ENCODE data around the gene ULK4. TPM values are rescaled to one million over a fixed set of nuclear protein-coding genes. Genes with fewer than 3 reads are reported as not detected.
"Not testable (repeated sequence)": the region's sequence is repeated elsewhere in the genome, so short reads cannot be mapped to it uniquely, and the experiment has no call there.

Gene ULK4
- total and polyA plus RNA-seq, 9 of the 15 experiments (the other 6 are each of a cell fraction or from before 2014, with no cell fraction given): 3.0 to 5.9 (median 3.5) TPM

DNA sequence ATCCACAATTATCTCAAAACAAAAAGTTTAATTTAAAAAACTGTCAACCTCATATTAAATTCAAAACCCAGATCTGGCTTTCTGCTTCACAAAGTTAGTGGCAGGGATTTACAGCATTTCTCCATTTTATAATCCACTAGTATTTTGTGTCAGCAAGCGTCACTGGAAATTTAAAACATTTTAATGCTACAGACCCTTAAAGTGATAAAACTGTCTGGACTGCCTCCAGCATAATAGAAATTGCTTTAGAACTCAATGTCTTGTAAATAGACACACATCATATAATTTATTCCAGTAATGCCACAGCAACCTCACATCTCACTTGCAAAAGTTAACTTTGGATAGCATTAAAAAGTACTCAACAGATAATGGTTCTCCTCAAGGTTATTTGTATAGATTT lies 116.1 kb downstream of the ULK4 start (continued):
- TF ChIP-seq ZNF41 (CRISPR knock-in tag; conservative IDR thresholded peaks at IDR 0.05): no peak

DNA sequence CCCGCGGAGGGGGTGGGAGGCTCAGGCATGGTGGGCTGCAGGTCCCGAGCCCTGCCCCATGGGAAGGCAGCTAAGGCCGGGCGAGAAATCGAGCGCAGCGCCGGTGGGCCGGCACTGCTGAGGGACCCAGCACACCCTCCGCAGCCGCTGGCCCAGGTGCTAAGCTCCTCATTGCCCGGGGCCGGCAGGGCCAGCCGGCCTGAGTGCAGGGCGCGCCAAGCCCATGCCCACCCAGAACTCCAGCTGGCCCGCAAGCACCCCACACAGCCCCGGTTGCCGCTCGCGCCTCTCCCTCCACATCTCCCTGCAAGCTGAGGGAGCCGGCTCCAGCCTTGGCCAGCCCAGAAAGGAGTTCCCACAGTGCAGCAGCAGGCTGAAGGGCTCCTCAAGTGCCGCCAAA lies 117.6 kb downstream of the ULK4 start:
- H3K4me3 ChIP-seq; H3K4me2 ChIP-seq (ENCODE audit: insufficient read depth, low read length); in situ Hi-C loops (cut with MboI); H3K9me1 ChIP-seq (ENCODE audit: control insufficient read depth, insufficient read depth, low read length); H3K79me2 ChIP-seq (ENCODE audit: control insufficient read depth, insufficient read depth, low read length); FAIRE-seq; DNase-seq (ENCODE audit: extremely low read depth in 1 of 4, low spot score in 3 of 4); H2AFZ ChIP-seq (ENCODE audit: low read depth, low read length); BruUV-seq (replicated peaks); H3K9me3 ChIP-seq (replicated peaks; ENCODE audit: control insufficient read depth, insufficient read depth, low read depth, low read length); POLR2A ChIA-PET; H3K36me3 ChIP-seq (ENCODE audit: control insufficient read depth, insufficient read depth, low read length); H3K9ac ChIP-seq (ENCODE audit: insufficient read depth in 1 of 2, low read depth in 2 of 2, low read length in 2 of 2); H3K4me1 ChIP-seq (replicated peaks in 1 of 2; ENCODE audit: control insufficient read depth in 2 of 2, insufficient read depth in 2 of 2, low read length in 2 of 2); H3K27ac ChIP-seq (ENCODE audit: extremely low read depth, low read depth, low read length); ATAC-seq; H4K20me1 ChIP-seq (replicated peaks; ENCODE audit: control insufficient read depth, insufficient read depth, low read length); intact Hi-C loops (cut with micrococcal nuclease): not testable (repeated sequence)
- peaks cover 0 to 26% of the 10 kb centered on the region in 2 experiments; a peak in 2 of 5 replicates for H3K27me3 ChIP-seq (ENCODE audit: control insufficient read depth in 2 of 2, insufficient read depth in 2 of 2, low read length in 2 of 2)
- WGBS (ENCODE audit: insufficient coverage, low coverage, missing lambda C conversion rate): 8% methylated on average over 19 of the region's 24 CpGs
- CTCF ChIA-PET (ENCODE audit: low intra/inter-chr PET ratio): interaction anchor here (0.6 kb wide), 1 partner anchor 9 kb away, joined by 3 read pairs; no protein-coding TSS in a partner anchor

DNA sequence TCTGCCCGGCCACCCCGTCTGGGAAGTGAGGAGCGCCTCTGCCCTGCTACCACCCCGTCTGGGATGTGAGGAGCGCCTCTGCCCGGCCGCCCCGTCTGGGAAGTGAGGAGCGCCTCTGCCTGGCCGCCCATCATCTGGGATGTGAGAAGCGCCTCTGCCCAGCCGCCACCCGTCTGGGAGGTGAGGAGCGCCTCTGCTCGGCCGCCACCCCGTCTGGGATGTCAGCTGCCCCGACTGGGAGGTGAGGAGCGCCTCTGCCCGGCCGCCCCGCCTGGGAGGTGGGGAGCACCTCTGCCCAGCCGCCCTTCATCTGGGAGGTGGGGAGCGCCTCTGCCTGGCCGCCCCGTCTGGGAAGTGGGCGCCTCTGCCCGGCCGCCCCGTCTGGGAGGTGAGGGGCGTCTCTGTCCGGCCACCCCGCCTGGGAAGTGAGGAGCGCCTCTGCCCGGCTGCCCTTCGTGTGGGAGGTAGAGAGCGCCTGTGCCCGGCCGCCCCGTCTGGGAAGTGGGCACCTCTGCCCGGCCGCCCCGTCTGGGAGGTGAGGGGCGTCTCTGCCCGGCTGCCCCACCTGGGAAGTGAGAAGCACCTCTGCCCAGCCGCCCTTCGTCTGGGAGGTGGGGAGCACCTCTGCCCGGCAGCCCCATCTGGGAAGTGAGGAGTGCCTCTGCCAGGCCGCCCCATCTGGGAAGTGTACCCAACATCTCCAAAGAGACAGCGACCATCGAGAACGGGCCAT lies 120.8 kb downstream of the ULK4 start:
- BruUV-seq (replicated peaks); FAIRE-seq; CTCF ChIA-PET (ENCODE audit: low intra/inter-chr PET ratio); intact Hi-C loops (cut with micrococcal nuclease); H3K9me1 ChIP-seq (ENCODE audit: control insufficient read depth, insufficient read depth, low read length); H3K79me2 ChIP-seq (ENCODE audit: control insufficient read depth, insufficient read depth, low read length); H2AFZ ChIP-seq (ENCODE audit: low read depth, low read length); H4K20me1 ChIP-seq (replicated peaks; ENCODE audit: control insufficient read depth, insufficient read depth, low read length); H3K9me3 ChIP-seq (replicated peaks; ENCODE audit: control insufficient read depth, insufficient read depth, low read depth, low read length); H3K4me2 ChIP-seq (ENCODE audit: insufficient read depth, low read length); DNase-seq (ENCODE audit: extremely low read depth in 1 of 4, low spot score in 3 of 4); in situ Hi-C loops (cut with MboI); H3K9ac ChIP-seq (ENCODE audit: insufficient read depth in 1 of 2, low read depth in 2 of 2, low read length in 2 of 2); POLR2A ChIA-PET; H3K4me1 ChIP-seq (replicated peaks in 1 of 2; ENCODE audit: control insufficient read depth in 2 of 2, insufficient read depth in 2 of 2, low read length in 2 of 2); ATAC-seq; H3K27ac ChIP-seq (ENCODE audit: extremely low read depth, low read depth, low read length); H3K36me3 ChIP-seq (ENCODE audit: control insufficient read depth, insufficient read depth, low read length); H3K4me3 ChIP-seq: not testable (repeated sequence)
- 7% methylated on average over 37 of the region's 52 CpGs for WGBS (ENCODE audit: insufficient coverage, low coverage, missing lambda C conversion rate)
- H3K27me3 ChIP-seq (ENCODE audit: control insufficient read depth in 2 of 2, insufficient read depth in 2 of 2, low read length in 2 of 2): peaks cover 3 to 30% of the 10 kb centered on the region in 2 experiments; a peak in 2 of 5 replicates

Data from K562 (cell line).